ENCODE results near the gene HADH. TPM values are rescaled to one million over a fixed set of nuclear protein-coding genes. Genes with fewer than 3 reads are reported as not detected.

Gene HADH
- total and polyA plus RNA-seq, 4 donors, result 27.5 to 140 (median 94.3) TPM

DNA sequence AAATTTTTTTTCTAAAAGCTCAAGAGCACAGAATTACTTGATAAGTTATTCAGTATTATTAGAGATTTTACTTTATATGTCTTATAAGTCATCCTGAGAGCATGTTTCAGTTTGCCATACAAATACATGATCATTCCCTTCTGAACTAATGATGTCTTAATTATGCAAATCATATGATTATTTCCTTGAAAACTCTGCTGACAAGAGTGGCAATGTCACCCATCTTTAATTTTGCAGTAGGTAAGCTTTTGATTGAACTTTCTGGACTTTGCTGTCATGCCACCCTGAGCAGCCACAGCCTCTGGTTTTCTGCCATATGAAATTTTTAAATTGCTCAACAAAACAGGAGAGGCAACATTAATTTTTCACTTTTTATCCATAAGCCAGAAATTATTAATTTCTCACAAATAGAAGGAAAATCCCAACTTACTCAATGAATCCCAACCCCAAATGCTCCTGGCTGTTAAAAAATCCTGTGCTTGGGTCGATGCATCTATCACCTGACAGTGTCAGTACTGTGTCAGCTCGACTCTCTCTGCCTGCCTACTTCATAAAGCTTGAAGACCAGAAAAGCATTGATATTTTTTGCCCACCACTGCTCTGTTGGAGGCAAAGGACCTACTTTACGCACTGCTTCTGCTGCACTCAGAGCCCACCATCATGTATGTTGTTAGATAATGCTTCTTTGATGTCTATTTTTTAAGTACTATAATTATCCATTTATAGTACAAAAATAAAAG, 11.6 kb upstream of the HADH start:
- Histone ChIP-seq H3K27me3 (ENCODE audit: control insufficient read depth in 4 of 4, insufficient read depth in 4 of 4, low read length in 3 of 4) (no peaks in the 10 kb centered on the region), H3K27ac (ENCODE audit: low read depth in 1 of 2, low read length in 2 of 2) (peak overlapping the region; percentile 82 to 92), H3K4me3 (ENCODE audit: low read depth in 1 of 3, low read length in 3 of 3) (peak overlapping the region in 2 of 3 donors; percentile 2 to 17), H3K9ac (ENCODE audit: low read depth in 1 of 2, low read length in 2 of 2) (no peak overlapping the region), H3K9me3 (ENCODE audit: control insufficient read depth in 4 of 4, low read length in 3 of 4) (no peaks in the 10 kb centered on the region), H3K4me1 (ENCODE audit: control insufficient read depth in 4 of 4, insufficient read depth in 4 of 4, low read length in 3 of 4) (peaks cover 0 to 23% (median 20%) of the 10 kb centered on the region in 4 donors), H3K36me3 (ENCODE audit: control insufficient read depth in 4 of 4, insufficient read depth in 3 of 4, low read depth in 1 of 4, low read length in 3 of 4) (no peaks in the 10 kb centered on the region)
- DNase-seq (ENCODE audit: low spot score), result no peak
- WGBS, result 48% methylated on average over 3 of the region's 3 CpGs
- TF ChIP-seq, protein P1, sequence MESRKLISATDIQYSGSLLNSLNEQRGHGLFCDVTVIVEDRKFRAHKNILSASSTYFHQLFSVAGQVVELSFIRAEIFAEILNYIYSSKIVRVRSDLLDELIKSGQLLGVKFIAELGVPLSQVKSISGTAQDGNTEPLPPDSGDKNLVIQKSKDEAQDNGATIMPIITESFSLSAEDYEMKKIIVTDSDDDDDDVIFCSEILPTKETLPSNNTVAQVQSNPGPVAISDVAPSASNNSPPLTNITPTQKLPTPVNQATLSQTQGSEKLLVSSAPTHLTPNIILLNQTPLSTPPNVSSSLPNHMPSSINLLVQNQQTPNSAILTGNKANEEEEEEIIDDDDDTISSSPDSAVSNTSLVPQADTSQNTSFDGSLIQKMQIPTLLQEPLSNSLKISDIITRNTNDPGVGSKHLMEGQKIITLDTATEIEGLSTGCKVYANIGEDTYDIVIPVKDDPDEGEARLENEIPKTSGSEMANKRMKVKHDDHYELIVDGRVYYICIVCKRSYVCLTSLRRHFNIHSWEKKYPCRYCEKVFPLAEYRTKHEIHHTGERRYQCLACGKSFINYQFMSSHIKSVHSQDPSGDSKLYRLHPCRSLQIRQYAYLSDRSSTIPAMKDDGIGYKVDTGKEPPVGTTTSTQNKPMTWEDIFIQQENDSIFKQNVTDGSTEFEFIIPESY (IDR thresholded peaks at IDR 0.05), result no peak
- no peak for TF ChIP-seq FOXA1 (IDR thresholded peaks at IDR 0.05)
- TF ChIP-seq GABPA (IDR thresholded peaks at IDR 0.05 in 1 of 2, conservative IDR thresholded peaks at IDR 0.05 in 1 of 2), result no peak
- TF ChIP-seq RAD21 (IDR thresholded peaks at IDR 0.05), result no peak
- TF ChIP-seq, protein P2, sequence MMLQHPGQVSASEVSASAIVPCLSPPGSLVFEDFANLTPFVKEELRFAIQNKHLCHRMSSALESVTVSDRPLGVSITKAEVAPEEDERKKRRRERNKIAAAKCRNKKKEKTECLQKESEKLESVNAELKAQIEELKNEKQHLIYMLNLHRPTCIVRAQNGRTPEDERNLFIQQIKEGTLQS (IDR thresholded peaks at IDR 0.05), result no peak
- TF ChIP-seq YY1 (IDR thresholded peaks at IDR 0.05), result no peak
- no peak for TF ChIP-seq TAF1 (conservative IDR thresholded peaks at IDR 0.05)
- TF ChIP-seq, protein P3, sequence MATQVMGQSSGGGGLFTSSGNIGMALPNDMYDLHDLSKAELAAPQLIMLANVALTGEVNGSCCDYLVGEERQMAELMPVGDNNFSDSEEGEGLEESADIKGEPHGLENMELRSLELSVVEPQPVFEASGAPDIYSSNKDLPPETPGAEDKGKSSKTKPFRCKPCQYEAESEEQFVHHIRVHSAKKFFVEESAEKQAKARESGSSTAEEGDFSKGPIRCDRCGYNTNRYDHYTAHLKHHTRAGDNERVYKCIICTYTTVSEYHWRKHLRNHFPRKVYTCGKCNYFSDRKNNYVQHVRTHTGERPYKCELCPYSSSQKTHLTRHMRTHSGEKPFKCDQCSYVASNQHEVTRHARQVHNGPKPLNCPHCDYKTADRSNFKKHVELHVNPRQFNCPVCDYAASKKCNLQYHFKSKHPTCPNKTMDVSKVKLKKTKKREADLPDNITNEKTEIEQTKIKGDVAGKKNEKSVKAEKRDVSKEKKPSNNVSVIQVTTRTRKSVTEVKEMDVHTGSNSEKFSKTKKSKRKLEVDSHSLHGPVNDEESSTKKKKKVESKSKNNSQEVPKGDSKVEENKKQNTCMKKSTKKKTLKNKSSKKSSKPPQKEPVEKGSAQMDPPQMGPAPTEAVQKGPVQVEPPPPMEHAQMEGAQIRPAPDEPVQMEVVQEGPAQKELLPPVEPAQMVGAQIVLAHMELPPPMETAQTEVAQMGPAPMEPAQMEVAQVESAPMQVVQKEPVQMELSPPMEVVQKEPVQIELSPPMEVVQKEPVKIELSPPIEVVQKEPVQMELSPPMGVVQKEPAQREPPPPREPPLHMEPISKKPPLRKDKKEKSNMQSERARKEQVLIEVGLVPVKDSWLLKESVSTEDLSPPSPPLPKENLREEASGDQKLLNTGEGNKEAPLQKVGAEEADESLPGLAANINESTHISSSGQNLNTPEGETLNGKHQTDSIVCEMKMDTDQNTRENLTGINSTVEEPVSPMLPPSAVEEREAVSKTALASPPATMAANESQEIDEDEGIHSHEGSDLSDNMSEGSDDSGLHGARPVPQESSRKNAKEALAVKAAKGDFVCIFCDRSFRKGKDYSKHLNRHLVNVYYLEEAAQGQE (IDR thresholded peaks at IDR 0.05), result no peak
- no peak for TF ChIP-seq NR2F2 (IDR thresholded peaks at IDR 0.05)
- TF ChIP-seq EGR1 (IDR thresholded peaks at IDR 0.05; ENCODE audit: low read depth in 2 of 2), result no peak
- no peak for TF ChIP-seq SP1 (IDR thresholded peaks at IDR 0.05)
- TF ChIP-seq, protein P4, sequence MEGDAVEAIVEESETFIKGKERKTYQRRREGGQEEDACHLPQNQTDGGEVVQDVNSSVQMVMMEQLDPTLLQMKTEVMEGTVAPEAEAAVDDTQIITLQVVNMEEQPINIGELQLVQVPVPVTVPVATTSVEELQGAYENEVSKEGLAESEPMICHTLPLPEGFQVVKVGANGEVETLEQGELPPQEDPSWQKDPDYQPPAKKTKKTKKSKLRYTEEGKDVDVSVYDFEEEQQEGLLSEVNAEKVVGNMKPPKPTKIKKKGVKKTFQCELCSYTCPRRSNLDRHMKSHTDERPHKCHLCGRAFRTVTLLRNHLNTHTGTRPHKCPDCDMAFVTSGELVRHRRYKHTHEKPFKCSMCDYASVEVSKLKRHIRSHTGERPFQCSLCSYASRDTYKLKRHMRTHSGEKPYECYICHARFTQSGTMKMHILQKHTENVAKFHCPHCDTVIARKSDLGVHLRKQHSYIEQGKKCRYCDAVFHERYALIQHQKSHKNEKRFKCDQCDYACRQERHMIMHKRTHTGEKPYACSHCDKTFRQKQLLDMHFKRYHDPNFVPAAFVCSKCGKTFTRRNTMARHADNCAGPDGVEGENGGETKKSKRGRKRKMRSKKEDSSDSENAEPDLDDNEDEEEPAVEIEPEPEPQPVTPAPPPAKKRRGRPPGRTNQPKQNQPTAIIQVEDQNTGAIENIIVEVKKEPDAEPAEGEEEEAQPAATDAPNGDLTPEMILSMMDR (IDR thresholded peaks at IDR 0.05; ENCODE audit: low read depth, low read length, missing input control), result no peak
- TF ChIP-seq HNF4G (IDR thresholded peaks at IDR 0.05), result no peak
- TF ChIP-seq JUND (IDR thresholded peaks at IDR 0.05), result no peak
- TF ChIP-seq, protein P5, sequence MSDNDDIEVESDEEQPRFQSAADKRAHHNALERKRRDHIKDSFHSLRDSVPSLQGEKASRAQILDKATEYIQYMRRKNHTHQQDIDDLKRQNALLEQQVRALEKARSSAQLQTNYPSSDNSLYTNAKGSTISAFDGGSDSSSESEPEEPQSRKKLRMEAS (IDR thresholded peaks at IDR 0.05), result no peak
- TF ChIP-seq FOXA2 (IDR thresholded peaks at IDR 0.05), result no peak
- TF ChIP-seq HNF4A (conservative IDR thresholded peaks at IDR 0.05), result no peak
- no peak for TF ChIP-seq RXRA (IDR thresholded peaks at IDR 0.05)

Data from liver (tissue), 9 donors.